ENCODE data around the gene UROD.

UROD gene

GRCh38 chr1:45038661-45039364, 26.8 kb downstream of the UROD start:
- no peak for TF ChIP-seq CTCF (IDR thresholded peaks at IDR 0.05; ENCODE audit: low read length, missing control alignments)
- no peak overlapping the region for H3K4me3 ChIP-seq (replicated peaks; ENCODE audit: low read depth, low read length)
- DNase-seq (ENCODE audit: low read depth) = no peak

- no peak overlapping the region for H3K4me3 ChIP-seq (replicated peaks; ENCODE audit: low read depth, low read length)
- no peak for DNase-seq (ENCODE audit: low read depth)
- no peak for TF ChIP-seq CTCF (IDR thresholded peaks at IDR 0.05; ENCODE audit: low read length, missing control alignments)
These were observed 28.2 kb downstream of the UROD start for GRCh38 chr1:45040297-45040696.

GRCh38 chr1:45043094-45043493, 31.0 kb downstream of the UROD start:
- DNase-seq (ENCODE audit: low read depth) = no peak
- TF ChIP-seq CTCF (IDR thresholded peaks at IDR 0.05; ENCODE audit: low read length, missing control alignments) = no peak
- H3K4me3 ChIP-seq (replicated peaks; ENCODE audit: low read depth, low read length) = no peak overlapping the region

GRCh38 chr1:45044916-45045315, 32.9 kb downstream of the UROD start:
- DNase-seq (ENCODE audit: low read depth) = no peak
- H3K4me3 ChIP-seq (replicated peaks; ENCODE audit: low read depth, low read length) = no peak overlapping the region
- TF ChIP-seq CTCF (IDR thresholded peaks at IDR 0.05; ENCODE audit: low read length, missing control alignments) = no peak

GRCh38 chr1:45047032-45047431, 35.0 kb downstream of the UROD start:
- no peak overlapping the region for H3K4me3 ChIP-seq (replicated peaks; ENCODE audit: low read depth, low read length)
- TF ChIP-seq CTCF (IDR thresholded peaks at IDR 0.05; ENCODE audit: low read length, missing control alignments) = no peak
- DNase-seq (ENCODE audit: low read depth) = no peak

- no peak overlapping the region for H3K4me3 ChIP-seq (replicated peaks; ENCODE audit: low read depth, low read length)
- no peak for TF ChIP-seq CTCF (IDR thresholded peaks at IDR 0.05; ENCODE audit: low read length, missing control alignments)
- DNase-seq (ENCODE audit: low read depth) = no peak
These were observed 39.1 kb downstream of the UROD start for GRCh38 chr1:45051005-45051772.

All from fibroblast of pulmonary artery (primary cell).